ENCODE results near the gene GABRG3. TPM values are rescaled to one million over a fixed set of nuclear protein-coding genes. Genes with fewer than 3 reads are reported as not detected.

GABRG3 gene
- total and polyA plus RNA-seq, 2 of the 4 experiments (the other 2 are of a cell fraction): not detected

- Histone ChIP-seq H2BK15ac (ENCODE audit: low read depth, low read length) (no peak overlapping the region), H3K27me3 (ENCODE audit: control insufficient read depth, insufficient read depth, low read length) (no peaks in the 10 kb centered on the region)
- POLR2A ChIA-PET (ENCODE audit: unreplicated experiment): no interaction called here
These were observed 201.8 kb downstream of the GABRG3 start for GRCh38 chr15:27172821-27173220.

More at GRCh38 chr15:27172821-27173220, 201.8 kb downstream of the GABRG3 start:
- Histone ChIP-seq H2AFZ (replicated peaks; ENCODE audit: low read length, poor library complexity) (no peak overlapping the region), H3K14ac (replicated peaks; ENCODE audit: low read depth, low read length) (no peak overlapping the region), H4K20me1 (ENCODE audit: insufficient read depth, low read length) (no peaks in the 10 kb centered on the region), H2BK120ac (ENCODE audit: low read depth, low read length) (no peak overlapping the region), H3K27ac (ENCODE audit: insufficient read depth, low read length) (no peak overlapping the region), H2BK20ac (ENCODE audit: low read depth, low read length) (no peak overlapping the region), H3K79me1 (ENCODE audit: low read depth in 1 of 2, low read length in 2 of 2) (no peaks in the 10 kb centered on the region), H2AK9ac (replicated peaks; ENCODE audit: low read depth, low read length, poor library complexity) (no peak overlapping the region), H3K9me3 (ENCODE audit: control insufficient read depth, insufficient read depth, low read length) (peaks cover 28% of the 10 kb centered on the region), H3K56ac (ENCODE audit: extremely low read depth, insufficient read depth, low read length) (no peak overlapping the region), H3K4me3 (ENCODE audit: insufficient read depth, low read depth, low read length) (no peak overlapping the region), H3K18ac (ENCODE audit: low read depth, low read length) (no peak overlapping the region), H3K4me1 (ENCODE audit: control insufficient read depth, insufficient read depth, low read length) (no peaks in the 10 kb centered on the region), H3K9me1 (ENCODE audit: insufficient read depth, low read length) (no peaks in the 10 kb centered on the region), H4K5ac (ENCODE audit: low read depth, low read length) (no peak overlapping the region), H3K4ac (ENCODE audit: low read depth, low read length) (no peak overlapping the region), H4K8ac (ENCODE audit: low read depth in 2 of 2, low read length in 2 of 2) (no peak overlapping the region), H3K23ac (ENCODE audit: low read depth, low read length) (no peak overlapping the region), H3K4me2 (ENCODE audit: low read depth, low read length) (no peak overlapping the region), H3K9ac (ENCODE audit: low read depth, low read length) (no peak overlapping the region), H3K36me3 (ENCODE audit: control insufficient read depth, insufficient read depth, low read length) (no peaks in the 10 kb centered on the region), H2BK5ac (ENCODE audit: low read depth, low read length, poor library complexity, severe bottlenecking) (no peak overlapping the region), H4K91ac (ENCODE audit: insufficient read depth, low read depth, low read length) (no peak overlapping the region), H2AK5ac (ENCODE audit: low read depth, low read length) (no peak overlapping the region)
- dilution Hi-C loops (cut with HindIII; ENCODE audit: low sequenced_read_pairs, unreplicated experiment): no loop called here
- TF ChIP-seq POLR2A (IDR thresholded peaks at IDR 0.05; ENCODE audit: low read depth, low read length): no peak
- no peak for TF ChIP-seq MXI1 (IDR thresholded peaks at IDR 0.05; ENCODE audit: borderline replicate concordance, low read depth, low read length)
- TF ChIP-seq RAD21 (IDR thresholded peaks at IDR 0.05; ENCODE audit: low read length): no peak
- TF ChIP-seq CHD1 (IDR thresholded peaks at IDR 0.05; ENCODE audit: low read depth, low read length): no peak
- no peak for TF ChIP-seq BHLHE40 (IDR thresholded peaks at IDR 0.05; ENCODE audit: low read depth, low read length)
- no peak for TF ChIP-seq RCOR1 (IDR thresholded peaks at IDR 0.05; ENCODE audit: insufficient replicate concordance, low read length)
- TF ChIP-seq, protein P1, sequence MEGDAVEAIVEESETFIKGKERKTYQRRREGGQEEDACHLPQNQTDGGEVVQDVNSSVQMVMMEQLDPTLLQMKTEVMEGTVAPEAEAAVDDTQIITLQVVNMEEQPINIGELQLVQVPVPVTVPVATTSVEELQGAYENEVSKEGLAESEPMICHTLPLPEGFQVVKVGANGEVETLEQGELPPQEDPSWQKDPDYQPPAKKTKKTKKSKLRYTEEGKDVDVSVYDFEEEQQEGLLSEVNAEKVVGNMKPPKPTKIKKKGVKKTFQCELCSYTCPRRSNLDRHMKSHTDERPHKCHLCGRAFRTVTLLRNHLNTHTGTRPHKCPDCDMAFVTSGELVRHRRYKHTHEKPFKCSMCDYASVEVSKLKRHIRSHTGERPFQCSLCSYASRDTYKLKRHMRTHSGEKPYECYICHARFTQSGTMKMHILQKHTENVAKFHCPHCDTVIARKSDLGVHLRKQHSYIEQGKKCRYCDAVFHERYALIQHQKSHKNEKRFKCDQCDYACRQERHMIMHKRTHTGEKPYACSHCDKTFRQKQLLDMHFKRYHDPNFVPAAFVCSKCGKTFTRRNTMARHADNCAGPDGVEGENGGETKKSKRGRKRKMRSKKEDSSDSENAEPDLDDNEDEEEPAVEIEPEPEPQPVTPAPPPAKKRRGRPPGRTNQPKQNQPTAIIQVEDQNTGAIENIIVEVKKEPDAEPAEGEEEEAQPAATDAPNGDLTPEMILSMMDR (conservative IDR thresholded peaks at IDR 0.05; ENCODE audit: low read depth, low read length): no peak
- no peak for TF ChIP-seq MAFK (IDR thresholded peaks at IDR 0.05; ENCODE audit: low read depth, low read length)
- TF ChIP-seq CEBPB (IDR thresholded peaks at IDR 0.05; ENCODE audit: low read depth, low read length): no peak
- no peak for TF ChIP-seq SMC3 (IDR thresholded peaks at IDR 0.05; ENCODE audit: low read depth, low read length)
- no peak for TF ChIP-seq ELK1 (IDR thresholded peaks at IDR 0.05; ENCODE audit: borderline replicate concordance, low read depth, low read length)
- TF ChIP-seq FOS (IDR thresholded peaks at IDR 0.05; ENCODE audit: low read depth, low read length): no peak
- no peak for TF ChIP-seq RFX5 (IDR thresholded peaks at IDR 0.05; ENCODE audit: low read depth, low read length)
- no peak for TF ChIP-seq NFE2L2 (IDR thresholded peaks at IDR 0.05; ENCODE audit: low read depth, low read length)
- CTCF ChIA-PET: no interaction called here
- no peak for DNase-seq
- ATAC-seq (ENCODE audit: low read depth): no peak
- intact Hi-C loops (cut with micrococcal nuclease): no loop called here
- WGBS, 2 experiments (ENCODE audit: extremely low coverage in 2 of 2, insufficient read length in 1 of 2): 13% methylated on average over 1 of the region's 5 CpGs; no CpG with 5 or more reads in 1 of the 2 experiments
- in situ Hi-C loops (cut with MboI; ENCODE audit: low sequenced_read_pairs): no loop called here
- BruUV-seq (replicated peaks): no TSS peak

All from IMR-90 (cell line).